Lung (tissue), 12 donors: ENCODE results near the gene LIX1L. TPM values are rescaled to one million over a fixed set of nuclear protein-coding genes. Genes with fewer than 3 reads are reported as not detected.

Source experiments
- ATAC-seq: fragments of 200-7000 bp; cut with Tn5 transposase; one replicate; pipeline ENCODE4 v1.9.1; 2020; ENCODE audit warnings: moderate number of reproducible peaks; ENCODE audit not compliant: insufficient read depth, low FRiP score
- DNase-seq, 3 donors: peaks; one replicate each; pipeline ENCODE4 v3.0.0-alpha.2; 2013 to 2017
- H3K27ac ChIP-seq, 2 donors: one replicate each; pipeline ENCODE4 v1.5.1; 2013; ENCODE audit warnings: mild to moderate bottlenecking in 2 of 2, moderate library complexity in 2 of 2, control low read depth in 1 of 2, inconsistent platforms in 1 of 2, low read depth in 1 of 2, low read length in 1 of 2
- H3K27me3 ChIP-seq, 3 donors: one replicate each; pipeline ENCODE4 v1.5.1; 2013; ENCODE audit warnings: low read length in 2 of 3; ENCODE audit not compliant: control insufficient read depth in 3 of 3, insufficient read depth in 3 of 3
- H3K36me3 ChIP-seq, 4 donors: one replicate each; pipeline ENCODE4 v1.5.1; 2013; ENCODE audit warnings: low read length in 4 of 4, mild to moderate bottlenecking in 1 of 4, moderate library complexity in 1 of 4; ENCODE audit not compliant: control insufficient read depth in 4 of 4, insufficient read depth in 4 of 4
- H3K4me1 ChIP-seq, 5 donors: one replicate each; pipeline ENCODE4 v1.5.1; 2013; ENCODE audit warnings: low read length in 5 of 5, mild to moderate bottlenecking in 2 of 5, moderate library complexity in 1 of 5; ENCODE audit not compliant: control insufficient read depth in 5 of 5, insufficient read depth in 5 of 5
- H3K4me3 ChIP-seq: one replicate; pipeline ENCODE4 v1.5.1; 2013; ENCODE audit warnings: mild to moderate bottlenecking, control low read depth, moderate library complexity
- H3K9ac ChIP-seq, 2 donors: one replicate each; pipeline ENCODE4 v1.5.1; 2013; ENCODE audit warnings: low read length in 2 of 2, control low read depth in 1 of 2; ENCODE audit not compliant: insufficient read depth in 1 of 2
- H3K9me3 ChIP-seq, 4 donors: one replicate each; pipeline ENCODE4 v1.5.1; 2013; ENCODE audit warnings: low read length in 3 of 4, mild to moderate bottlenecking in 1 of 4, moderate library complexity in 1 of 4; ENCODE audit not compliant: control insufficient read depth in 4 of 4, insufficient read depth in 3 of 4
- CTCF ChIP-seq: IDR thresholded peaks from 2 replicates; pipeline ENCODE4 v1.5.1; 2012; ENCODE audit warnings: mild to moderate bottlenecking; ENCODE audit errors: control extremely low read depth, extremely low read depth
- WGBS, 2 donors: extraction: QIAGEN DNeasy Blood & Tissue Kit; methylation state at CpG; one replicate each; pipeline ENCODE4 v1.1.7; 2013; 5-methylcytosine and 5-hydroxymethylcytosine counted together
- polyA plus RNA-seq, 2 donors: library from polyadenylated mRNA; stranded (reverse); fragments of 200-250 nt; gene quantifications; one replicate each; pipeline ENCODE4 v1.2.1, GENCODE V29; 2013
- total RNA-seq, 2 donors: library from RNA; depleted of rRNA in 1 of 2; stranded (reverse); fragments of >200 nt in 1 of 2; gene quantifications; one replicate each; pipeline ENCODE4 v1.2.1, GENCODE V29; 2014 to 2021
- donor health status: control.
- donor health status: control.
- donor health status: Bipolar disorder and iron deficiency.
- donor health status: healthy.
- donor health status: DM: yes; HTN: yes; CAD: no.

The LIX1L gene
- total and polyA plus RNA-seq, 4 donors: 7.0 to 30.9 (median 18.9) TPM

GRCh38 chr1:145959333-145959732 lies 1.5 kb upstream of the LIX1L start:
- Histone ChIP-seq H3K27ac (peak overlapping the region in 1 of 2 donors; percentile 28), H3K4me1 (peaks cover 16 to 72% (median 26%) of the 10 kb centered on the region in 5 donors)
- no peak for DNase-seq

GRCh38 chr1:145958734-145959133 lies 917 bp upstream of the LIX1L start:
- H3K36me3 ChIP-seq: peaks cover 0 to 3% (median 0%) of the 10 kb centered on the region in 4 donors
- no peak overlapping the region for H3K4me3 ChIP-seq
- TF ChIP-seq CTCF: no peak
- no peak overlapping the region for H3K27ac ChIP-seq
- H3K9me3 ChIP-seq: no peaks in the 10 kb centered on the region
- DNase-seq (no peak), ATAC-seq (no peak)
- peaks cover 16 to 72% (median 23%) of the 10 kb centered on the region in 5 donors for H3K4me1 ChIP-seq
- no peak overlapping the region for H3K9ac ChIP-seq
- peaks cover 0 to 18% (median 4%) of the 10 kb centered on the region in 3 donors for H3K27me3 ChIP-seq

More at GRCh38 chr1:145959333-145959732, 1.5 kb upstream of the LIX1L start:
- ATAC-seq: no peak
- H3K9me3 ChIP-seq: no peaks in the 10 kb centered on the region
- H3K9ac ChIP-seq: no peak overlapping the region
- peaks cover 0 to 18% (median 4%) of the 10 kb centered on the region in 3 donors for H3K27me3 ChIP-seq
- no peak for TF ChIP-seq CTCF
- H3K36me3 ChIP-seq: peaks cover 0 to 3% (median 0%) of the 10 kb centered on the region in 4 donors
- H3K4me3 ChIP-seq: no peak overlapping the region

DNA sequence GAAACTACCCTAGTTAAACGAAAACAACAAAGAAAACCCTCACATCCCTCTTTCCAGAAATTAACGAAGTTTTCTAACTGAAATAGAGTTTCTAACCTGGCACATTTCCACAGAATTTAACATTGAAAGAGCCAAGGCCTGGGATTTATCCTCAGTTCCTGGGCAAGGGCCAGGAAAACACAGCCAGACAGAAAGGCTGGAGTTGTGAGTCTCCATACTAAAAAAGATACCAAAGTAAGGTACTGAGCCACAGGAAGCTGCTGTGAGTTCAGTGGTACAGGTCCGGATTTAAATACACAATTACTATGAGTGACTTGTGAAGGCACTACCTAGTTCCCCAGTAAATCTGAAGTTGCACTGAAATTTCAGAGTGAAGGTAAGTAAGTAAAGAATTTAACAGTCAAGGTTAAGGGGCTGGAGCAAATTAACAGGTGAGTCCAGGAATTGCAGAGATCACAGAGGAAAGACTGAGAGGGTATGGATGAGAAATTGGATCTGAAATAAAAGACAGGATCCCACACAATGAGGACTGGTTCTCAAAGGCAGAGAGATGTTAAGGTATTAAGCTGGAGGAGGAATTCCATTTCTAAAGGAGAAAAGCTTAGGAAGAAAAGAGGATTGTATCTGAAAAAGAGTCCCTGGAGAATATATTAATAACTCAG lies 905 bp downstream of the LIX1L start:
- no peak for TF ChIP-seq CTCF
- Histone ChIP-seq H3K27me3 (peaks cover 0 to 15% (median 2%) of the 10 kb centered on the region in 3 donors), H3K9ac (peak overlapping the region; percentile 17 to 96), H3K9me3 (no peaks in the 10 kb centered on the region), H3K36me3 (peaks cover 0 to 6% (median 1%) of the 10 kb centered on the region in 4 donors), H3K27ac (peak overlapping the region; percentile 44 to 98), H3K4me3 (peak overlapping the region; percentile 30), H3K4me1 (peaks cover 9 to 56% (median 15%) of the 10 kb centered on the region in 5 donors)
- DNase-seq (peak; percentile 65 to 91 (median 89)), ATAC-seq (no peak)
- 13 to 16% methylated on average over 3 of the region's 3 CpGs for WGBS, 2 donors

DNA sequence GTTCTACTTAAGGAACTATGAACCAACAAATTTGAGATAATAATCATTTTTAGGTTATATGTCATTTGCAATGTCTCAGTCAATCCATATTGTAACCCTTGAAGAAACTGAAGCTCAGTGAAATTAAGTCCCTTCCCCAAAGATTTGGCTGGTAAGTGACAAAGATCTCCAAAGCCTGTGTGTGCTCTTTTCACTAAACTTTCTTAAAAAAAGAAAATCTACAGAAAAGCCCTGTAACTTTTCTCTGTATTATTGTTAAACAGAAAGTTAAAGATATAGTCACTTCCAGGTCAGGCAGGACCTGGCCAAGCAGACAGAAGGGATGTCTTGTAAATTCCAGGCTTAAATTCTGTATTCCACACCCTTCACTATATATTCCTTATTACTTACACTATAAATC lies 1.5 kb downstream of the LIX1L start:
- no peak for DNase-seq
- peak overlapping the region; percentile 17 to 96 for H3K9ac ChIP-seq
- peaks cover 0 to 9% (median 0%) of the 10 kb centered on the region in 3 donors for H3K27me3 ChIP-seq
- H3K9me3 ChIP-seq: no peaks in the 10 kb centered on the region
- no peak for TF ChIP-seq CTCF
- H3K36me3 ChIP-seq: peaks cover 0 to 8% (median 3%) of the 10 kb centered on the region in 4 donors
- no peak overlapping the region for H3K4me3 ChIP-seq
- peaks cover 3 to 50% (median 15%) of the 10 kb centered on the region in 5 donors for H3K4me1 ChIP-seq
- peak overlapping the region in 1 of 2 donors; percentile 98 for H3K27ac ChIP-seq
- no peak for ATAC-seq
